T1000 (cell line): ENCODE data around the gene HOXC10.

ENCODE experiments used
- DNase-seq: peaks from one replicate; lab custom pipeline; 2025; ENCODE audit warnings: mixed read lengths; lab: John Stamatoyannopoulos, UW

Gene HOXC10

GRCh38 chr12:53950789-53951576 is 34.0 kb upstream of the HOXC10 start:
- no peak for DNase-seq

GRCh38 chr12:53951577-53952334 is 33.2 kb upstream of the HOXC10 start:
- no peak for DNase-seq

GRCh38 chr12:53952335-53952694 is 32.6 kb upstream of the HOXC10 start:
- DNase-seq = no peak

- no peak for DNase-seq
Observed at GRCh38 chr12:53952871-53953734, 31.8 kb upstream of the HOXC10 start.

GRCh38 chr12:53953831-53954693 is 30.9 kb upstream of the HOXC10 start:
- no peak for DNase-seq

GRCh38 chr12:53954694-53955035 is 30.3 kb upstream of the HOXC10 start, which contains the start of gene HOXC12:
HOXC12 (plus strand) TSS chr12:53954903; CDS start chr12:53954930, 27 bp downstream.
- no peak for DNase-seq

- no peak for DNase-seq
Observed at GRCh38 chr12:53955036-53955775, 29.7 kb upstream of the HOXC10 start.

- no peak for DNase-seq
Observed at GRCh38 chr12:53955776-53956250, 29.1 kb upstream of the HOXC10 start.

- DNase-seq = no peak
Observed at GRCh38 chr12:53956251-53956887, 28.6 kb upstream of the HOXC10 start.

- DNase-seq = no peak
Observed at GRCh38 chr12:53956914-53957536, 27.9 kb upstream of the HOXC10 start.

- DNase-seq = no peak
Observed at GRCh38 chr12:53958128-53958527, 26.8 kb upstream of the HOXC10 start.

GRCh38 chr12:53959314-53959713 is 25.6 kb upstream of the HOXC10 start:
- no peak for DNase-seq

- no peak for DNase-seq
Observed at GRCh38 chr12:53960187-53961024, 24.5 kb upstream of the HOXC10 start.

GRCh38 chr12:53961025-53961761 is 23.8 kb upstream of the HOXC10 start:
- DNase-seq = no peak

- DNase-seq = no peak
Observed at GRCh38 chr12:53963005-53963404, 21.9 kb upstream of the HOXC10 start.

GRCh38 chr12:53963434-53964314 is 21.3 kb upstream of the HOXC10 start:
- DNase-seq = no peak

GRCh38 chr12:53964315-53964713 is 20.6 kb upstream of the HOXC10 start:
- no peak for DNase-seq
